CD4-positive, alpha-beta T cell (primary cell): ENCODE data around the gene PIEZO1. TPM values are rescaled to one million over a fixed set of nuclear protein-coding genes. Genes with fewer than 3 reads are reported as not detected.
A peak's percentile ranks its signal among the peaks of the same experiment; 100 is the strongest.

ENCODE experiments used
- ATAC-seq: fragments of 200-7000 bp; cut with Tn5 transposase; one replicate; pipeline ENCODE4 v1.10.0; 2022; ENCODE audit warnings: mild to moderate bottlenecking; ENCODE audit not compliant: poor library complexity
- CTCF ChIA-PET: fragments of 350-600 bp; sonication (Branson Sonifier 250); formaldehyde crosslinking; loops from one replicate; lab custom pipeline; 2021; ENCODE audit warnings: antibody characterized with exemption, inconsistent platforms; lab: Charles Lee
- POLR2A ChIA-PET: fragments of 350-600 bp; sonication (Branson Sonifier 250); formaldehyde crosslinking; loops from one replicate; lab custom pipeline; 2021; ENCODE audit warnings: antibody characterized with exemption, inconsistent platforms; lab: Charles Lee
- DNase-seq, 14 experiments: peaks; one replicate each; pipeline ENCODE4 v3.0.0-alpha.2; 2013 to 2020; ENCODE audit warnings: mixed read lengths in 2 of 14
- H3K27ac ChIP-seq, 2 donors: one replicate each; pipeline versions ENCODE4 v1.5.1 to v1.7.0; 2013; ENCODE audit warnings: low read length in 2 of 2, low read depth in 1 of 2, mild to moderate bottlenecking in 1 of 2
- H3K27me3 ChIP-seq, 2 experiments: 1 replicate in 1 of 2; 2 replicates in 1 of 2; pipeline versions ENCODE4 v1.6.1 to v1.7.0; 2013; ENCODE audit warnings: low read length in 2 of 2, control low read depth in 1 of 2, mild to moderate bottlenecking in 1 of 2, moderate library complexity in 1 of 2; ENCODE audit not compliant: insufficient read depth in 2 of 2, control insufficient read depth in 1 of 2
- H3K36me3 ChIP-seq: one replicate; pipeline ENCODE4 v1.6.1; 2013; ENCODE audit warnings: low read length, control low read depth; ENCODE audit not compliant: insufficient read depth
- H3K4me1 ChIP-seq: one replicate; pipeline ENCODE4 v1.6.1; 2013; ENCODE audit warnings: low read length, control low read depth; ENCODE audit not compliant: insufficient read depth
- H3K4me3 ChIP-seq: one replicate; pipeline ENCODE4 v1.5.1; 2013; ENCODE audit warnings: mild to moderate bottlenecking, low read length, moderate library complexity
- H3K9me3 ChIP-seq, 2 experiments: 1 replicate in 1 of 2; 2 replicates in 1 of 2; pipeline versions ENCODE4 v1.6.1 to v1.7.0; 2013; ENCODE audit warnings: low read length in 2 of 2, mild to moderate bottlenecking in 2 of 2, control low read depth in 1 of 2, moderate library complexity in 1 of 2; ENCODE audit not compliant: control insufficient read depth in 1 of 2, insufficient read depth in 1 of 2
- H3K27ac Mint-ChIP-seq: one replicate; pipeline ENCODE4 v1.8.0; 2020; ENCODE audit warnings: mixed read lengths
- H3K27me3 Mint-ChIP-seq: one replicate; pipeline ENCODE4 v1.8.0; 2021; ENCODE audit warnings: mixed read lengths
- H3K36me3 Mint-ChIP-seq: one replicate; pipeline ENCODE4 v1.8.0; 2021; ENCODE audit warnings: low read depth, mixed read lengths
- H3K4me1 Mint-ChIP-seq: one replicate; pipeline ENCODE4 v1.8.0; 2021; ENCODE audit warnings: low read depth, mixed read lengths
- H3K4me3 Mint-ChIP-seq: one replicate; pipeline ENCODE4 v1.8.0; 2020; ENCODE audit warnings: mild to moderate bottlenecking, mixed read lengths
- H3K9me3 Mint-ChIP-seq: one replicate; pipeline ENCODE4 v1.8.0; 2020; ENCODE audit warnings: mixed read lengths
- intact Hi-C, 2 experiments: fragments of 100-400 bp; cut with DNase I in 1 of 2; cut with micrococcal nuclease in 1 of 2; formaldehyde crosslinking; loops; one replicate each; pipeline versions ENCODE4 v1.15.1 to v1.9.0; 2023 to 2025; cut with DNase I, micrococcal nuclease
- total RNA-seq, 174 experiments: library from RNA in 2 of 174; stranded (reverse) in 2 of 174; gene quantifications; one replicate each; pipeline ENCODE4 v1.2.3 and lab custom pipeline; 2021 to 2026
- TF ChIP-seq, protein P1 (sequence below): fragments of 200-600 bp; IDR thresholded peaks from one replicate; pipeline ENCODE4 v1.8.0; 2022; ENCODE audit warnings: antibody characterized with exemption, mild to moderate bottlenecking

PIEZO1 gene
- total RNA-seq, 2 experiments from 2014 or later, result 142 to 146 TPM

DNA sequence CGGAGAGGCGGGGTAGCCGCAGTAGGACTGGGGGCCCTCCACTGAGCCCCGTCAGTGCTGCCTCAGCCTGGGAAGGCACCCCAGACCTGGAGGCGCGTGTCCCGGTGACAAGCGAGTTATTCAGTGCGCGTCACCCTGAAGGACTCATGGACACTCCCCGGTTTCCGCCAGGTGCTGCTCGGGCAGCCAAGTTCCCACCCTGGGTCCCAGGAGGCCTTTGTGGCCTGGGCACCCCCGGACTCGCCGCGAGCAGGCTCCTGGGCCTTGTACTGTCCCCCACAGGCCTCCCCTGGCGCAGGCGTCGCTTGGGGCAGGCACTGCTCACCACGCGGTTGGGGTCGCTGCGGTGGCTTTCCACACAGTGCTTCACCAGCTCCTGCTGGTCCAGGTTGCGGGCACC, 86.4 kb downstream of the PIEZO1 start:
- CTCF ChIA-PET, result interaction anchor here (0.8 kb wide), 1 partner anchor 34 kb away, joined by 9 read pairs; no protein-coding TSS in a partner anchor
- Mint-ChIP-seq H3K9me3 (no peaks in the 10 kb centered on the region), H3K27ac (peak overlapping the region; percentile 76), H3K36me3 (peaks cover 49% of the 10 kb centered on the region), H3K4me1 (peaks cover 58% of the 10 kb centered on the region), H3K4me3 (peak overlapping the region; percentile 60), H3K27me3 (no peaks in the 10 kb centered on the region)
- H3K4me1 ChIP-seq, result peaks cover 98% of the 10 kb centered on the region
- POLR2A ChIA-PET, result interaction anchor here (1.4 kb wide), 1 partner anchor 129 kb away, joined by 3 read pairs; the partner anchor contains the start of gene ZC3H18
- H3K4me3 ChIP-seq, result no peak overlapping the region
- H3K27me3 ChIP-seq, result no peaks in the 10 kb centered on the region
- H3K36me3 ChIP-seq, result peaks cover 66% of the 10 kb centered on the region
- no peak for DNase-seq
- TF ChIP-seq, protein P1, sequence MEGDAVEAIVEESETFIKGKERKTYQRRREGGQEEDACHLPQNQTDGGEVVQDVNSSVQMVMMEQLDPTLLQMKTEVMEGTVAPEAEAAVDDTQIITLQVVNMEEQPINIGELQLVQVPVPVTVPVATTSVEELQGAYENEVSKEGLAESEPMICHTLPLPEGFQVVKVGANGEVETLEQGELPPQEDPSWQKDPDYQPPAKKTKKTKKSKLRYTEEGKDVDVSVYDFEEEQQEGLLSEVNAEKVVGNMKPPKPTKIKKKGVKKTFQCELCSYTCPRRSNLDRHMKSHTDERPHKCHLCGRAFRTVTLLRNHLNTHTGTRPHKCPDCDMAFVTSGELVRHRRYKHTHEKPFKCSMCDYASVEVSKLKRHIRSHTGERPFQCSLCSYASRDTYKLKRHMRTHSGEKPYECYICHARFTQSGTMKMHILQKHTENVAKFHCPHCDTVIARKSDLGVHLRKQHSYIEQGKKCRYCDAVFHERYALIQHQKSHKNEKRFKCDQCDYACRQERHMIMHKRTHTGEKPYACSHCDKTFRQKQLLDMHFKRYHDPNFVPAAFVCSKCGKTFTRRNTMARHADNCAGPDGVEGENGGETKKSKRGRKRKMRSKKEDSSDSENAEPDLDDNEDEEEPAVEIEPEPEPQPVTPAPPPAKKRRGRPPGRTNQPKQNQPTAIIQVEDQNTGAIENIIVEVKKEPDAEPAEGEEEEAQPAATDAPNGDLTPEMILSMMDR, result no peak
- peak overlapping the region; percentile 35 to 40 for H3K27ac ChIP-seq
- intact Hi-C loops, result no loop called here
- ATAC-seq, result no peak
- no peaks in the 10 kb centered on the region for H3K9me3 ChIP-seq

- Histone ChIP-seq H3K27me3 (no peaks in the 10 kb centered on the region), H3K36me3 (peaks cover 66% of the 10 kb centered on the region), H3K9me3 (no peaks in the 10 kb centered on the region), H3K4me3 (no peak overlapping the region), H3K27ac (peak overlapping the region; percentile 35 to 41), H3K4me1 (peaks cover 98% of the 10 kb centered on the region)
- DNase-seq (peak in 4 of 14 experiments; percentile 30 to 62 (median 53)), ATAC-seq (no peak)
- CTCF ChIA-PET, result interaction anchor here (0.6 to 0.8 kb wide), 2 partner anchors 34 to 933 kb away, joined by 3 to 9 read pairs; no protein-coding TSS in a partner anchor
- intact Hi-C loops, result no loop called here
- H3K4me3 Mint-ChIP-seq, result peak overlapping the region; percentile 60
- peaks cover 44% of the 10 kb centered on the region for H3K36me3 Mint-ChIP-seq
- peaks cover 54% of the 10 kb centered on the region for H3K4me1 Mint-ChIP-seq
- POLR2A ChIA-PET, result interaction anchor here (1.0 to 1.4 kb wide), 3 partner anchors 11 to 128 kb away, joined by 3 to 4 read pairs (median 3); partner anchors contain the start of gene ZC3H18
- no peaks in the 10 kb centered on the region for H3K9me3 Mint-ChIP-seq
- H3K27ac Mint-ChIP-seq, result peak overlapping the region; percentile 76
- no peaks in the 10 kb centered on the region for H3K27me3 Mint-ChIP-seq
- TF ChIP-seq, protein P1, result peak; percentile 40
Observed at GRCh38 chr16:88697831-88698615, 87.0 kb downstream of the PIEZO1 start.

GRCh38 chr16:88697116-88697830, 87.7 kb downstream of the PIEZO1 start:
- H3K4me3 ChIP-seq, result no peak overlapping the region
- ChIA-PET CTCF (interaction anchor here (0.6 kb wide), 1 partner anchor 933 kb away, joined by 3 read pairs; no protein-coding TSS in a partner anchor), POLR2A (interaction anchor here (0.8 to 2.3 kb wide), 5 partner anchors 7 to 127 kb away, joined by 3 to 7 read pairs (median 3); partner anchors contain the start of gene ZC3H18)
- H3K4me1 Mint-ChIP-seq, result peaks cover 54% of the 10 kb centered on the region
- H3K4me3 Mint-ChIP-seq, result peak overlapping the region; percentile 60
- H3K9me3 ChIP-seq, result no peaks in the 10 kb centered on the region
- H3K4me1 ChIP-seq, result peaks cover 98% of the 10 kb centered on the region
- TF ChIP-seq, protein P1, result no peak
- H3K27me3 Mint-ChIP-seq, result no peaks in the 10 kb centered on the region
- H3K27ac Mint-ChIP-seq, result peak overlapping the region; percentile 76
- intact Hi-C loops, result no loop called here
- H3K27ac ChIP-seq, result peak overlapping the region in 1 of 2 donors; percentile 35
- no peak for DNase-seq
- ATAC-seq, result no peak
- peaks cover 61% of the 10 kb centered on the region for H3K36me3 ChIP-seq
- no peaks in the 10 kb centered on the region for H3K9me3 Mint-ChIP-seq
- peaks cover 41% of the 10 kb centered on the region for H3K36me3 Mint-ChIP-seq
- no peaks in the 10 kb centered on the region for H3K27me3 ChIP-seq
